NCI-H1694 treated with DMSO at 0.1 percent for 48 hours (cell line): ENCODE results near the gene MLC1.
A peak's percentile ranks its signal among the peaks of the same experiment; 100 is the strongest.

Experiments used
- DNase-seq: peaks from one replicate; lab custom pipeline; 2025; lab: John Stamatoyannopoulos, UW

The MLC1 gene

GRCh38 chr22:50035131-50035881 lies 49.9 kb downstream of the MLC1 start:
- DNase-seq: no peak

GRCh38 chr22:50034126-50035081 lies 50.8 kb downstream of the MLC1 start:
- DNase-seq: no peak

GRCh38 chr22:50032941-50033601 lies 52.2 kb downstream of the MLC1 start:
- no peak for DNase-seq

- DNase-seq: no peak
Measured at GRCh38 chr22:50032109-50032871, 52.9 kb downstream of the MLC1 start.

- no peak for DNase-seq
Measured at GRCh38 chr22:50031189-50032091, 53.8 kb downstream of the MLC1 start.

GRCh38 chr22:50030297-50031188 lies 54.7 kb downstream of the MLC1 start:
- DNase-seq: peak; percentile 72

- DNase-seq: peak; percentile 8
Measured at GRCh38 chr22:50027639-50028537, 57.3 kb downstream of the MLC1 start.

- DNase-seq: no peak
Measured at GRCh38 chr22:50025993-50026392, 59.2 kb downstream of the MLC1 start.

GRCh38 chr22:50022171-50022819 lies 62.9 kb downstream of the MLC1 start:
- no peak for DNase-seq

GRCh38 chr22:50020606-50021005 lies 64.6 kb downstream of the MLC1 start:
- DNase-seq: no peak

GRCh38 chr22:50019316-50019715 lies 65.9 kb downstream of the MLC1 start:
- no peak for DNase-seq

GRCh38 chr22:50018608-50019285 lies 66.5 kb downstream of the MLC1 start:
- no peak for DNase-seq

- no peak for DNase-seq
Measured at GRCh38 chr22:50017701-50018224, 67.5 kb downstream of the MLC1 start.

- DNase-seq: no peak
Measured at GRCh38 chr22:50016988-50017700, 68.1 kb downstream of the MLC1 start.

GRCh38 chr22:50016308-50016987 lies 68.8 kb downstream of the MLC1 start:
- no peak for DNase-seq
